HepG2 (cell line): ENCODE measurements around the gene GSPT1. TPM values are rescaled to one million over a fixed set of nuclear protein-coding genes. Genes with fewer than 3 reads are reported as not detected.

Experiments
- BATF2 ChIP-seq: sonication (generic); formaldehyde crosslinking; IDR thresholded peaks from 2 replicates; pipeline ENCODE4 v1.8.0; 2022; ENCODE audit warnings: mild to moderate bottlenecking, missing genetic modification reagents, moderate library complexity
- BRCA1 ChIP-seq: sonication (generic); formaldehyde crosslinking; IDR thresholded peaks from 2 replicates; pipeline ENCODE4 v1.4.0; 2020; ENCODE audit warnings: missing genetic modification reagents
- CBX2 ChIP-seq, 2 experiments: fragments of 200-600 bp in 1 of 2; sonication (generic); formaldehyde crosslinking in 1 of 2; IDR thresholded peaks; 2 replicates each; pipeline versions ENCODE4 v1.7.0 to v1.8.1; 2018 to 2022; ENCODE audit warnings: low read depth in 2 of 2, low read length in 1 of 2, mild to moderate bottlenecking in 1 of 2, missing genetic modification reagents in 1 of 2
- CHD4 ChIP-seq: fragments of 200-600 bp; sonication (generic); IDR thresholded peaks from 2 replicates; pipeline ENCODE4 v1.7.0; 2017; ENCODE audit warnings: mild to moderate bottlenecking, low read length, borderline replicate concordance
- DPF2 ChIP-seq: sonication (generic); formaldehyde crosslinking; IDR thresholded peaks from 2 replicates; pipeline ENCODE4 v1.4.0; 2020; ENCODE audit warnings: mild to moderate bottlenecking, low read depth, missing genetic modification reagents, borderline replicate concordance
- ERF ChIP-seq: IDR thresholded peaks from 2 replicates; pipeline ENCODE4 v1.6.1; 2018; ENCODE audit warnings: missing biosample characterization, missing genetic modification reagents
- GLMP ChIP-seq: sonication (generic); formaldehyde crosslinking; IDR thresholded peaks from 2 replicates; pipeline ENCODE4 v1.9.0; 2021; ENCODE audit warnings: missing genetic modification reagents, mild to moderate bottlenecking, borderline replicate concordance
- GTF2F1 ChIP-seq: fragments of 150-350 bp; IDR thresholded peaks from 2 replicates; pipeline ENCODE4 v1.6.1; 2014; ENCODE audit warnings: low read length
- KDM3A ChIP-seq: IDR thresholded peaks from 2 replicates; pipeline ENCODE4 v1.6.1; 2018; ENCODE audit warnings: low read depth, missing compliant biosample characterization
- MED13 ChIP-seq: sonication (generic); formaldehyde crosslinking; IDR thresholded peaks from 2 replicates; pipeline ENCODE4 v1.5.0; 2020; ENCODE audit warnings: missing genetic modification reagents
- MEF2D ChIP-seq: sonication (generic); formaldehyde crosslinking; IDR thresholded peaks from 2 replicates; pipeline ENCODE4 v1.5.1; 2020; ENCODE audit warnings: mild to moderate bottlenecking, missing genetic modification reagents
- MEIS2 ChIP-seq: sonication (generic); formaldehyde crosslinking; IDR thresholded peaks from 2 replicates; pipeline ENCODE4 v1.9.0; 2021; ENCODE audit warnings: mild to moderate bottlenecking, missing genetic modification reagents
- MXD3 ChIP-seq: IDR thresholded peaks from 2 replicates; pipeline ENCODE4 v1.6.1; 2016; ENCODE audit warnings: mild to moderate bottlenecking, missing biosample characterization, missing genetic modification reagents
- NFIB ChIP-seq: sonication (generic); formaldehyde crosslinking; IDR thresholded peaks from 2 replicates; pipeline ENCODE4 v1.9.0; 2021; ENCODE audit warnings: missing genetic modification reagents, mild to moderate bottlenecking, borderline replicate concordance
- TOE1 ChIP-seq: sonication (generic); formaldehyde crosslinking; IDR thresholded peaks from 2 replicates; pipeline ENCODE4 v1.4.0; 2020; ENCODE audit warnings: mild to moderate bottlenecking, missing genetic modification reagents
- ZBTB43 ChIP-seq: sonication (generic); formaldehyde crosslinking; conservative IDR thresholded peaks from 2 replicates; pipeline ENCODE4 v1.4.0; 2020; ENCODE audit warnings: missing genetic modification reagents
- ZNF142 ChIP-seq: sonication (generic); formaldehyde crosslinking; IDR thresholded peaks from 2 replicates; pipeline ENCODE4 v1.4.0; 2020; ENCODE audit warnings: missing genetic modification reagents
- ZNF7 ChIP-seq: IDR thresholded peaks from 2 replicates; pipeline ENCODE4 v1.6.1; 2016; ENCODE audit warnings: missing biosample characterization, missing genetic modification reagents
- ZNF747 ChIP-seq: sonication (generic); formaldehyde crosslinking; IDR thresholded peaks from 2 replicates; pipeline ENCODE4 v1.8.1; 2023; ENCODE audit warnings: missing genetic modification reagents, mild to moderate bottlenecking, borderline replicate concordance
- ZNF878 ChIP-seq: sonication (generic); formaldehyde crosslinking; IDR thresholded peaks from 2 replicates; pipeline ENCODE4 v1.8.1; 2023; ENCODE audit warnings: mild to moderate bottlenecking, missing genetic modification reagents, moderate library complexity
- polyA plus RNA-seq, 8 experiments: library from polyadenylated mRNA; depleted of rRNA in 3 of 8; stranded (reverse) in 7 of 8; unstranded in 1 of 8; fragments of >200 nt; fragmentation: Illumina TruSeq in 4 of 8; extraction: Trizol in 4 of 8; gene quantifications; 2 replicates each; pipeline versions ENCODE4 v1.2.1 to v1.2.3, GENCODE V29; 2011 to 2016; ENCODE audit warnings: low read depth in 4 of 8, missing spikeins in 1 of 8, mixed read lengths in 1 of 8; ENCODE audit not compliant: insufficient read depth in 1 of 8
- total RNA-seq, 5 experiments: library from RNA; depleted of rRNA; stranded (reverse); fragments of >200 nt; fragmentation: Illumina TruSeq; extraction: Trizol; gene quantifications; 2 replicates each; pipeline ENCODE4 v1.2.3, GENCODE V29; 2016; ENCODE audit warnings: low read depth in 1 of 5

The GSPT1 gene
- total and polyA plus RNA-seq, 2 of the 13 experiments (the other 11 are each of a cell fraction or from before 2014, with no cell fraction given) = 120 to 316 TPM

GRCh38 chr16:11913425-11914079 is 2.2 kb downstream of the GSPT1 start (continued):
- TF ChIP-seq GLMP (CRISPR knock-in tag) (no peak), MEF2D (CRISPR knock-in tag) (0 out of 2 replicates have a peak, but pooled peaks have one; percentile 36), ZNF747 (CRISPR knock-in tag) (peak; percentile 8; the same call in 1 of the 2 replicates), TOE1 (CRISPR knock-in tag) (0 out of 2 replicates have a peak, but pooled peaks have one; percentile 51), ZNF7 (no peak), ZNF878 (CRISPR knock-in tag) (0 out of 2 replicates have a peak, but pooled peaks have one; percentile 13), ZNF142 (CRISPR knock-in tag) (no peak), CBX2 (IDR thresholded peaks at IDR 0.05; ENCODE audit: low read depth, low read length) (no peak), CBX2 (CRISPR knock-in tag; IDR thresholded peaks at IDR 0.05; ENCODE audit: low read depth) (no peak), ERF (CRISPR knock-in tag) (0 out of 2 replicates have a peak, but pooled peaks have one; percentile 10), NFIB (CRISPR knock-in tag) (no peak), KDM3A (no peak), BATF2 (CRISPR knock-in tag) (no peak), MED13 (no peak), GTF2F1 (0 out of 2 replicates have a peak, but pooled peaks have one; percentile 22), ZBTB43 (CRISPR knock-in tag) (no peak), MXD3 (CRISPR knock-in tag) (no peak), BRCA1 (CRISPR knock-in tag) (no peak), CHD4 (no peak), DPF2 (CRISPR knock-in tag) (no peak), MEIS2 (no peak)
